ENCODE results near the gene ARL8B. TPM values are rescaled to one million over a fixed set of nuclear protein-coding genes. Genes with fewer than 3 reads are reported as not detected.
A peak's percentile ranks its signal among the peaks of the same experiment; 100 is the strongest.

The ARL8B gene
- polyA plus RNA-seq, 1 donor (not counting 4 experiments of a cell fraction or from before 2014, with no cell fraction given), result 102 TPM

DNA sequence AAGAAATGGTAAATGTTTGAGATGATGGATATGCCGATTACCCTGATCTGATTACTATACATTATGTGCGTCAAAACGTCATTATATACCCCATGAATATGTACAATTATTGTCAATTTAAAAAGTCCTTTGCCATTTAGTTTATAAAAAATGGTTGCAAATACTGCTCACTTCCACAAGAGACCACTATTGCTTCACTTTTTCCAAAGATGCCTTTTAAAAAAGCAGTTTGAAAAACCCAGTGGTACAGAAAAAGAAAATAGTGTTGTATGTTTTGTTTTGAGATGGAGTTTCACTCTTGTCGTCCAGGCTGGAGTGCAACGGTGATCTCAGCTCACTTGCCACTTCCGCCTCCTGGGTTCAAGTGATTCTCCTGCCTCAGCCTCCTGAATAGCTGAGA is 104.7 kb downstream of the ARL8B start:
- no peaks in the 10 kb centered on the region for H4K20me1 ChIP-seq (ENCODE audit: control insufficient read depth, extremely low read depth, insufficient read depth, low read length)
- FAIRE-seq (no peak), DNase-seq (ENCODE audit: low read depth, low spot score) (no peak)
- H3K9me3 ChIP-seq (ENCODE audit: control insufficient read depth, low read depth, low read length), result no peaks in the 10 kb centered on the region
- H3K27me3 ChIP-seq (ENCODE audit: control insufficient read depth, extremely low read depth, insufficient read depth, low read length), result peaks cover 12% of the 10 kb centered on the region
- H3K27ac ChIP-seq (ENCODE audit: control insufficient read depth, insufficient read depth, low read length), result no peak overlapping the region
- TF ChIP-seq EZH2 (IDR thresholded peaks at IDR 0.05; ENCODE audit: low read length), result no peak
- peak in 1 of 3 experiments; percentile 33 for TF ChIP-seq CTCF (optimal IDR thresholded peaks at IDR 0.05 in 1 of 3, IDR thresholded peaks at IDR 0.05 in 1 of 3, conservative IDR thresholded peaks at IDR 0.05 in 1 of 3; ENCODE audit: extremely low read depth in 1 of 3, insufficient read depth in 2 of 3, low read length in 3 of 3)
- no peak overlapping the region for H3K4me2 ChIP-seq (ENCODE audit: control insufficient read depth, extremely low read depth, insufficient read depth, low read depth, low read length)
- no peaks in the 10 kb centered on the region for H3K4me1 ChIP-seq (ENCODE audit: control insufficient read depth, extremely low read depth, insufficient read depth, low read length)
- H3K79me2 ChIP-seq (ENCODE audit: control insufficient read depth, insufficient read depth, low read length), result no peaks in the 10 kb centered on the region
- no peak overlapping the region for H3K4me3 ChIP-seq (ENCODE audit: control insufficient read depth in 2 of 3, extremely low read depth in 1 of 3, insufficient read depth in 2 of 3, low read depth in 1 of 3, low read length in 3 of 3)
- H3K9ac ChIP-seq (ENCODE audit: control insufficient read depth, extremely low read depth, insufficient read depth, low read length), result no peak overlapping the region
- dilution Hi-C loops (cut with MboI; ENCODE audit: extremely low pct_ligation_motif_present, low sequenced_read_pairs), result no loop called here
- no peaks in the 10 kb centered on the region for H3K9me1 ChIP-seq (ENCODE audit: control insufficient read depth, extremely low read depth, insufficient read depth, low read length)
- no peaks in the 10 kb centered on the region for H3K36me3 ChIP-seq (ENCODE audit: control insufficient read depth in 2 of 2, extremely low read depth in 1 of 2, insufficient read depth in 2 of 2, low read length in 2 of 2)
- no peak overlapping the region for H2AFZ ChIP-seq (ENCODE audit: control insufficient read depth, low read length)

GRCh38 chr3:5227812-5228211 is 105.7 kb downstream of the ARL8B start:
- TF ChIP-seq CTCF (optimal IDR thresholded peaks at IDR 0.05 in 1 of 3, IDR thresholded peaks at IDR 0.05 in 1 of 3, conservative IDR thresholded peaks at IDR 0.05 in 1 of 3; ENCODE audit: extremely low read depth in 1 of 3, insufficient read depth in 2 of 3, low read length in 3 of 3) (no peak), EZH2 (IDR thresholded peaks at IDR 0.05; ENCODE audit: low read length) (no peak)
- DNase-seq (ENCODE audit: low read depth, low spot score), result no peak
- dilution Hi-C loops (cut with MboI; ENCODE audit: extremely low pct_ligation_motif_present, low sequenced_read_pairs), result no loop called here
- Histone ChIP-seq H2AFZ (ENCODE audit: control insufficient read depth, low read length) (no peak overlapping the region), H3K79me2 (ENCODE audit: control insufficient read depth, insufficient read depth, low read length) (no peaks in the 10 kb centered on the region), H3K4me2 (ENCODE audit: control insufficient read depth, extremely low read depth, insufficient read depth, low read depth, low read length) (no peak overlapping the region), H4K20me1 (ENCODE audit: control insufficient read depth, extremely low read depth, insufficient read depth, low read length) (no peaks in the 10 kb centered on the region), H3K36me3 (ENCODE audit: control insufficient read depth in 2 of 2, extremely low read depth in 1 of 2, insufficient read depth in 2 of 2, low read length in 2 of 2) (no peaks in the 10 kb centered on the region), H3K9me3 (ENCODE audit: control insufficient read depth, low read depth, low read length) (no peaks in the 10 kb centered on the region), H3K4me3 (ENCODE audit: control insufficient read depth in 2 of 3, extremely low read depth in 1 of 3, insufficient read depth in 2 of 3, low read depth in 1 of 3, low read length in 3 of 3) (no peak overlapping the region), H3K9ac (ENCODE audit: control insufficient read depth, extremely low read depth, insufficient read depth, low read length) (no peak overlapping the region), H3K27me3 (ENCODE audit: control insufficient read depth, extremely low read depth, insufficient read depth, low read length) (peaks cover 13% of the 10 kb centered on the region), H3K27ac (ENCODE audit: control insufficient read depth, insufficient read depth, low read length) (no peak overlapping the region), H3K9me1 (ENCODE audit: control insufficient read depth, extremely low read depth, insufficient read depth, low read length) (no peaks in the 10 kb centered on the region), H3K4me1 (ENCODE audit: control insufficient read depth, extremely low read depth, insufficient read depth, low read length) (no peaks in the 10 kb centered on the region)
- no peak for FAIRE-seq

All from keratinocyte (primary cell).